Thyroid gland (tissue), 4 donors: ENCODE data around the gene TRAF6.

Experiments used
- POLR2A ChIP-seq, 2 donors: fragments of 450-650 bp; IDR thresholded peaks; one replicate each; pipeline ENCODE4 v1.6.1; 2017; ENCODE audit warnings: antibody characterized with exemption in 2 of 2, mild to moderate bottlenecking in 2 of 2, moderate library complexity in 1 of 2
- TF ChIP-seq, protein P1 (sequence below), 6 experiments: fragments of 200-600 bp in 3 of 6; fragments of 450-650 bp in 3 of 6; sonication (generic) in 3 of 6; IDR thresholded peaks; one replicate each; pipeline ENCODE4 v1.5.1; 2016 to 2019; ENCODE audit warnings: antibody characterized with exemption in 6 of 6, mild to moderate bottlenecking in 2 of 6, inconsistent platforms in 1 of 6, moderate library complexity in 1 of 6

DNA sequence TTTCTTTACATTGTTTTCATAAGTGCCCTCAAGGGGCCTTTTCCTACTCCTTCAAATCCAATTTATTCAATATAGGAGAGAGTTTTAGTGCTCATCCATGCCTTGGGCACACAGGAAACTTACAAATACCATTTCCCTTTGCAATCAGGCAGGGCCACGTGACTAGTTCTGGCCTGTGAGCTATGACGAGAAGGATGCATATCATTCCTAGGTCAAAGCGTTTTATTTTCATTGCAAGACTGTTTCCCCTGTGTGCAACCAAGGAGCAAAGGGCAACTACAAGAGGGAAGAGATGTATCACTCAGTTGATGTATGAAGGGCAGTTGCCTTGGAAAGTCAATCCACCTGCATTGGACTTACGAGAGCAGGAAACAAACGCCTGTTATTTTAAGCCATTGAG lies 1.9 kb upstream of the TRAF6 start:
- TF ChIP-seq, protein P1, sequence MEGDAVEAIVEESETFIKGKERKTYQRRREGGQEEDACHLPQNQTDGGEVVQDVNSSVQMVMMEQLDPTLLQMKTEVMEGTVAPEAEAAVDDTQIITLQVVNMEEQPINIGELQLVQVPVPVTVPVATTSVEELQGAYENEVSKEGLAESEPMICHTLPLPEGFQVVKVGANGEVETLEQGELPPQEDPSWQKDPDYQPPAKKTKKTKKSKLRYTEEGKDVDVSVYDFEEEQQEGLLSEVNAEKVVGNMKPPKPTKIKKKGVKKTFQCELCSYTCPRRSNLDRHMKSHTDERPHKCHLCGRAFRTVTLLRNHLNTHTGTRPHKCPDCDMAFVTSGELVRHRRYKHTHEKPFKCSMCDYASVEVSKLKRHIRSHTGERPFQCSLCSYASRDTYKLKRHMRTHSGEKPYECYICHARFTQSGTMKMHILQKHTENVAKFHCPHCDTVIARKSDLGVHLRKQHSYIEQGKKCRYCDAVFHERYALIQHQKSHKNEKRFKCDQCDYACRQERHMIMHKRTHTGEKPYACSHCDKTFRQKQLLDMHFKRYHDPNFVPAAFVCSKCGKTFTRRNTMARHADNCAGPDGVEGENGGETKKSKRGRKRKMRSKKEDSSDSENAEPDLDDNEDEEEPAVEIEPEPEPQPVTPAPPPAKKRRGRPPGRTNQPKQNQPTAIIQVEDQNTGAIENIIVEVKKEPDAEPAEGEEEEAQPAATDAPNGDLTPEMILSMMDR (IDR thresholded peaks at IDR 0.05) = no peak
- TF ChIP-seq POLR2A (IDR thresholded peaks at IDR 0.05) = no peak
